Motor neuron (in vitro differentiated cells): ENCODE results near the gene RGS12. TPM values are rescaled to one million over a fixed set of nuclear protein-coding genes. Genes with fewer than 3 reads are reported as not detected.

ENCODE experiments used
- ATAC-seq, 8 experiments: fragments of 200-7000 bp; cut with Tn5 transposase; replicated peaks in 6 of 8; 2 replicates each; pipeline ENCODE4 v1.8.0; 2021; ENCODE audit warnings: mild to moderate bottlenecking in 8 of 8, moderate library complexity in 8 of 8
- H3K27ac ChIP-seq, 2 donors: fragments of 250-450 bp; sonication (Bioruptor Pico); 2 replicates each; pipeline ENCODE4 v1.9.0; 2021; ENCODE audit warnings: antibody characterized with exemption in 2 of 2, mild to moderate bottlenecking in 2 of 2, moderate library complexity in 1 of 2
- H3K4me1 ChIP-seq, 2 donors: fragments of 250-450 bp; sonication (Bioruptor Pico); replicated peaks in 1 of 2; 2 replicates each; pipeline ENCODE4 v1.6.1; 2021; ENCODE audit warnings: antibody characterized with exemption in 2 of 2, mild to moderate bottlenecking in 2 of 2, moderate library complexity in 1 of 2
- H3K4me3 ChIP-seq, 5 donors: fragments of 250-450 bp; sonication (Bioruptor Pico); 2 replicates each; pipeline ENCODE4 v1.9.0; 2021; ENCODE audit warnings: antibody characterized with exemption in 5 of 5, mild to moderate bottlenecking in 5 of 5, moderate library complexity in 4 of 5
- WGBS, 10 experiments: fragments of 450-650 bp; shearing (Covaris generic); methylation state at CpG; one replicate each; pipeline ENCODE4 v1.0.0; 2022; 5-methylcytosine and 5-hydroxymethylcytosine counted together
- in situ Hi-C, 9 experiments: fragments of 400-800 bp; cut with MboI; loops; one replicate each; pipeline ENCODE4 v1.15.0; 2021; ENCODE audit warnings: low sequenced_read_pairs in 9 of 9, low pct_unique_long_range_greater_than_20kb in 2 of 9; ENCODE audit not compliant: unreplicated experiment in 9 of 9
- total RNA-seq, 8 experiments: library from RNA; unstranded; fragments of 300-600 nt; gene quantifications; 2 replicates each; pipeline versions ENCODE4 v1.2.3 to v1.2.4, GENCODE V29; 2022

RGS12 gene
- total RNA-seq, 8 experiments from 2014 or later, result 11.8 to 38.3 (median 26.2) TPM

DNA sequence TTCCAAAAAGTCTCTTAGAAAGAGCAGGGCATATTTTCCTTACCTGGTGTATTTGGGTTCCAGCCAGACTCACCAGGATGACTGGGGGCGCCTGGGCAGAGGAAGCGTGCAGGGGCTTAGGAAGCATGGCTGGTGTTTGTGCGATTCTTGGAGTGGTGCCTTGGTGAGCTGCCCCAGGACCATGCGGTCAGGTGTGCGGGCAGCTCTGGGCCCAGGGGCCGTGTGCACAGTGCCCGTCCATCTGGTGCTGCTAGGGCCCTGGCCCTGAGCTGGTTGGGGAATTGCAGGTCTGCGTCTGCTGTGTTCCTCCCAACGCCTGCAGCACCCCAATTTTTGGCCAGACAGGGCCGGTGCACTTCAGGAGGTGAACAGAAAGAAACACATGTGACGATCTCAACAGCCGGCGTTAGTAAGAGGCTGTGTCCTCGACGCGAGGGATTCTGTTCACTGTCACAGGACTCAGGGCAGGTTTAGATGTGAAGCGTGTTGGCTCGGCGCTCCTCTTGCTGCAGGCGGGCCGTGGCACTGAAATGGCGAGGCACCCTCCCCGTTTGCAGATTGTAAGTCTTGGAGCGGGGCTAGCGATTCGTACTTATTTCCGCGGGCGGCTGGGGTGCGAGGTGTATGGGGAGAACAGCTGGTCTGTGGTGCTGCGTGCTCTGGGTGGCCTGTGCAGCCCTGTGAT, 15.2 kb downstream of the RGS12 start:
- ATAC-seq, result no peak
- Histone ChIP-seq H3K27ac (no peak overlapping the region), H3K4me1 (peaks cover 40 to 50% of the 10 kb centered on the region in 2 donors), H3K4me3 (no peak overlapping the region)
- 33 to 100% (median 89%) methylated on average over 1 to 15 of the region's 31 CpGs; no CpG with 5 or more reads in 5 of the 10 experiments for WGBS, 10 experiments
- in situ Hi-C loops, result no loop called here

- Histone ChIP-seq H3K27ac (no peak overlapping the region), H3K4me3 (no peak overlapping the region), H3K4me1 (peaks cover 40 to 50% of the 10 kb centered on the region in 2 donors)
- in situ Hi-C loops, result no loop called here
- no peak for ATAC-seq
- WGBS, 10 experiments, result 72 to 90% (median 81%) methylated on average over 2 to 9 of the region's 14 CpGs; no CpG with 5 or more reads in 6 of the 10 experiments
Measured at GRCh38 chr4:3308691-3309090, 15.9 kb downstream of the RGS12 start.

DNA sequence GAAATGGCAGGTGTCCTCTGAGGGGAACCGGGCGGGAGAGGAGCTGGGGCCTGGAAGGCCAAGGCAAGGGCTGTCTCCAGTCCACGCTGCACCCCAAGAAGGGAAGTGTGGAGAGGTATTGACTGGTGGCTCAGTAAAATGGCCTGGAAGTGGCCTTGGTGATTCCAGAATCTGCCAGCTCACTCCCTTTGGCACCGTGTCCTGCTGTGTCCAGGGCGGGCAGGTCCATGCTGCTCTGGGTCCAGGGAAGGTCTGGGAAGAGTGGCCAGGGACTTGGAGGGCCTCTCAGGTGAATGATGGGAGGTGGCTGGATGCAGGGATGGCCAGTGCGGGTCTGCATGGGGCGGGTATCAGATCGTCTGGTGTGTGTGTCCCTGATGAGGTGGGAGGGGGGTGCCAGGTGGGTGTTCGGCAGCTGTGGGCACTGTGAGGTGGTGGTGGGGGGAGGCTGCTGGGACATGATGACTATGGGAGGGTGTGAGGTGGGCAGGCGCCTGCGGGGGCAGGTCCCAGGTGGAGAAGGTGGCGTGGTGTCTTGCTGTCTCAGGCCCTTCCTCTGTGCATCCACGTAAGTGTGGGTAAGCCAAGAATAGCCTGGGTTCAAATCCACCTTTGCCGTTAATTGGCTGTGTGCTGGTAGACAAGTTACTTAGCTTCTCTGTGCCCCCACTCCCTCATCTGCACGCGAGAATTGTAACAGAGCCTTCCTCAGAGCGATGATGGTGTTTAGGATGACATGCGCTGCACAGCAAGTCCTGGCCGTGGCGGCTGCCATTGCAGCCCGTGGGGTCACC, 17.7 kb downstream of the RGS12 start:
- 80 to 94% (median 93%) methylated on average over 1 to 5 of the region's 21 CpGs; no CpG with 5 or more reads in 7 of the 10 experiments for WGBS, 10 experiments
- in situ Hi-C loops, result no loop called here
- Histone ChIP-seq H3K4me1 (peaks cover 22 to 32% of the 10 kb centered on the region in 2 donors), H3K27ac (no peak overlapping the region), H3K4me3 (no peak overlapping the region)
- ATAC-seq, result no peak

GRCh38 chr4:3311095-3311372, 18.2 kb downstream of the RGS12 start:
- H3K4me1 ChIP-seq, result peaks cover 17 to 26% of the 10 kb centered on the region in 2 donors

DNA sequence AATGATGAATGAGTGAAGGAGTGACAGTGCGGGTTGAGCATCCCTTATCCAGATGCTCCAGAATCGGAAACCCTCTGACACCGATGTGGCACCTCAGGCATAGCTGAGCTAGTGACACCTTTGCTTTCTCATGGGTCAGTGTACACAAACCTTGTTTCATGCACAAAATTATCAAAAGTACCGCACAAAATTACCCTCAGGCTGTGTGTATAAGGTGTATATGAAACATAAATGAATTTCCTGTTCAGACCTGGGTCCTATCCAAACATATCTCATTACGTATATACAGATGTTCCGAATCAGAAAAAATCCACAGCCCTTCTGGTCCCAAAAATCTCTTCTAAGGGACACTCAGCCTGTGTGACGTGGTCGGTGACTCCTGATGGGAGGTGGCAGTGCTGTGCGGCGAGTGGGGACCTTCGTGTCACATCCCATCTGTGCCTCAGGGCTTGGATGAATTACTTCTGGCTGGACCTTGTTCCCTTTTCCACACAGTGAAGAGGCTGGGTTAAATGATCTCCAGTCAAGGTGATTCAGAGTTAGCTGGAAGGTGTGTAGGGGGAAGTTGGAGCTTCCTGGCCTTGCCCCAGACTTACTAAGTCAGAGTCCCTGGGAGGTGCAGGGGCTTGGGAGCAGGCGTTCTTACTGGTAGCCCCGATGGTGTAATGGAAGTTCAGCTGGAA, 18.8 kb downstream of the RGS12 start:
- Histone ChIP-seq H3K4me3 (no peak overlapping the region), H3K27ac (no peak overlapping the region), H3K4me1 (peaks cover 11 to 20% of the 10 kb centered on the region in 2 donors)
- in situ Hi-C loops, result no loop called here
- WGBS, 10 experiments, result 83 to 100% (median 96%) methylated on average over 1 to 12 of the region's 13 CpGs
- ATAC-seq, result no peak

More at GRCh38 chr4:3311095-3311372, 18.2 kb downstream of the RGS12 start:
- 80 to 100% (median 88%) methylated on average over 1 to 7 of the region's 13 CpGs; no CpG with 5 or more reads in 4 of the 10 experiments for WGBS, 10 experiments
- in situ Hi-C loops, result no loop called here
- Histone ChIP-seq H3K27ac (no peak overlapping the region), H3K4me3 (no peak overlapping the region)
- no peak for ATAC-seq

GRCh38 chr4:3312362-3312761, 19.5 kb downstream of the RGS12 start:
- ATAC-seq, result no peak
- Histone ChIP-seq H3K27ac (no peak overlapping the region), H3K4me1 (peaks cover 9 to 20% of the 10 kb centered on the region in 2 donors), H3K4me3 (no peak overlapping the region)
- 80 to 100% (median 93%) methylated on average over 1 to 4 of the region's 8 CpGs; no CpG with 5 or more reads in 3 of the 10 experiments for WGBS, 10 experiments
- in situ Hi-C loops, result no loop called here

- 80 to 100% (median 95%) methylated on average over 1 to 6 of the region's 9 CpGs; no CpG with 5 or more reads in 4 of the 10 experiments for WGBS, 10 experiments
- H3K4me3 ChIP-seq, result no peak overlapping the region
- H3K4me1 ChIP-seq, result peaks cover 9 to 17% of the 10 kb centered on the region in 2 donors
- H3K27ac ChIP-seq, result peak overlapping the region in 1 of 2 donors; percentile 41
- in situ Hi-C loops, result no loop called here
- no peak for ATAC-seq
Measured at GRCh38 chr4:3313139-3313538, 20.3 kb downstream of the RGS12 start.

DNA sequence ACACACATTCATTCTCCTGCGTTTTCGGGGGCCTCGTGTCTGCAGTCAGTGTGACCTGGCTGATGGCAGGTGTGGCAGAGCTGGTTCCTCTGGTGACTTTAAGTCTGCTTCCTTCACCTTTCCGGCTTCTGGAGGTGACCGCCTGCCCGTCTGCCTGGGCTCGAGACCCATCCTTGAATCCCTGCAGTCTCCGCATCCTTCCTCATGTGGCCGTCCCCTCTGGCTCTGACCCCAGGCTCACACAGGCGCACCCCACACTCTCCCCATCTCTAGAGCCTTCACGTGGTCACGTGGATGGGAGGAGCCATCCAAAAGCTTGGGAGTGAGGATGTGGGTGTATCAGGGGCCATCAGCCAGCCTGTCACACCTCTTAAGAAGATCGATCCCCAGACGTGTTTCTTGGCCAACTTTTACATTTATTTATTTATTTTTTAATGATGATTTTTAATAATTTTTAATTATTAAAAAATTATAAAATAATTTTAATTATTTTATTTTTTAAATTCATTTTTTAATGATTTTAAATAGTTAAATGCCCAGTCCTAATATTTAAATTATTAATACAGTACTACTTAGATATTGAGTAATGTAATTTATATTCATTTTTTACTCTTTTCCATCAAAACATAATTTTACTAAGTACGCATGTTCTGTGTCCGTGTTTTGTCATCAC, 20.9 kb downstream of the RGS12 start:
- 60 to 100% (median 95%) methylated on average over 2 to 13 of the region's 16 CpGs; no CpG with 5 or more reads in 1 of the 10 experiments for WGBS, 10 experiments
- peak overlapping the region in 1 of 2 donors; percentile 41 for H3K27ac ChIP-seq
- in situ Hi-C loops, result no loop called here
- peaks cover 9 to 12% of the 10 kb centered on the region in 2 donors for H3K4me1 ChIP-seq
- ATAC-seq, result no peak
- H3K4me3 ChIP-seq, result no peak overlapping the region

DNA sequence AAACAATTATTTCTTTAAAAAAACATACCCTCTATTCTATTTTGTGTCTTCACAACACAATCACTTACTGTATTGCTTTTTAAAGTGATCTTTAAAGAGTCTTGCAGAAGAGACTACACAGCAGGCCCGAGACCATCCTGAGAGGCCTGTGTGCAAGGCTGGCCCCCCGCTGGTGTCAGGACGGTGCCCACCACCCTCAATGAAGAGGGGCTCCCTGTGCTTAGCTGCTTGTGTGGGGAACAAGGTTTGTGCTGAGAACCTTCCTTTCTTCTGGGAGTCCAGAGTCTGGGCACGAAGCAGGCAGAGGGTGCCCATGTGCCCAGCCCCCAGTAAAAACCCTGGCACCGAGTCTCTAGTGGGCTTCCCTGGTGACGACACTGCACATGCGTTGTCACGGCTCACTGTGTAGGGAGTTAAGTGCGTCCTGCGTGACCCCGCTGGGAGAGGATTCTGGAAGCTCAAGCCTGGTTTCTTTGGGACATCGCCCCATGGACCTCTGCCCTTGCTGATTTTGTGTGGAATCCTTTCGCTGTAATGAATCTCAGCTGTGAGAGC, 22.0 kb downstream of the RGS12 start:
- ATAC-seq, result no peak
- peaks cover 9 to 12% of the 10 kb centered on the region in 2 donors for H3K4me1 ChIP-seq
- in situ Hi-C loops, result no loop called here
- H3K4me3 ChIP-seq, result no peak overlapping the region
- 83 to 100% (median 100%) methylated on average over 1 to 5 of the region's 13 CpGs; no CpG with 5 or more reads in 3 of the 10 experiments for WGBS, 10 experiments
- no peak overlapping the region for H3K27ac ChIP-seq

- in situ Hi-C loops, result no loop called here
- no peak overlapping the region for H3K4me3 ChIP-seq
- no peak overlapping the region for H3K27ac ChIP-seq
- peaks cover 12 to 17% of the 10 kb centered on the region in 2 donors for H3K4me1 ChIP-seq
- 69 to 100% (median 90%) methylated on average over 1 to 5 of the region's 7 CpGs; no CpG with 5 or more reads in 3 of the 10 experiments for WGBS, 10 experiments
- no peak for ATAC-seq
Measured at GRCh38 chr4:3315566-3315965, 22.7 kb downstream of the RGS12 start.

- Histone ChIP-seq H3K4me1 (peaks cover 16 to 20% of the 10 kb centered on the region in 2 donors), H3K27ac (no peak overlapping the region), H3K4me3 (no peak overlapping the region)
- ATAC-seq, result no peak
- in situ Hi-C loops, result no loop called here
- 77 to 100% (median 95%) methylated on average over 1 to 8 of the region's 18 CpGs; no CpG with 5 or more reads in 2 of the 10 experiments for WGBS, 10 experiments
Measured at GRCh38 chr4:3316146-3316545, 23.3 kb downstream of the RGS12 start.

DNA sequence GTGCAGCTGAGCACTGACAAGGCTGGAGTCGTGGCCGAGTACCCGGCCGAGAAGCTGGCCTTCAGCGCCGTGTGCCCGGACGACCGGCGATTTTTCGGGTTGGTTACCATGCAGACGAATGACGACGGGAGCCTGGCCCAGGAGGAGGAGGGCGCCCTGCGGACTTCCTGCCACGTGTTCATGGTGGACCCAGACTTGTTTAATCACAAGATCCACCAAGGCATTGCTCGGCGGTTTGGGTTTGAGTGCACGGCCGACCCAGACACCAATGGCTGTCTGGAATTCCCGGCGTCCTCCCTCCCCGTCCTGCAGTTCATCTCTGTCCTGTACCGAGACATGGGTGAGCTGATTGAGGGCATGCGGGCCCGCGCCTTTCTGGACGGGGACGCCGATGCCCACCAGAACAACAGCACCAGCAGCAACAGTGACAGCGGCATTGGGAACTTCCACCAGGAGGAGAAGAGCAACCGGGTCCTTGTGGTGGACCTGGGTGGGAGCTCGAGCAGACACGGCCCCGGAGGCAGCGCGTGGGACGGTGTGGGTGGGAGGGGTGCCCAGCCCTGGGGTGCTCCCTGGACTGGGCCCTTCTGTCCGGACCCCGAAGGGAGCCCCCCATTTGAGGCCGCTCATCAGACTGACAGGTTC, 24.3 kb downstream of the RGS12 start:
- 96 to 100% (median 100%) methylated on average over 1 to 12 of the region's 42 CpGs; no CpG with 5 or more reads in 6 of the 10 experiments for WGBS, 10 experiments
- H3K27ac ChIP-seq, result no peak overlapping the region

More for the DNA sequence above, 24.3 kb downstream of the RGS12 start:
- H3K4me1 ChIP-seq, result peaks cover 26 to 28% of the 10 kb centered on the region in 2 donors
- in situ Hi-C loops, result no loop called here
- ATAC-seq, result no peak
- H3K4me3 ChIP-seq, result no peak overlapping the region
